Fibroblast of the conjunctiva (primary cell): ENCODE results near the gene PNRC2.

ENCODE experiments used
- DNase-seq: peaks from one replicate; pipeline ENCODE4 v3.0.0-alpha.2; 2010; ENCODE audit warnings: low read depth

PNRC2 gene, protein sequence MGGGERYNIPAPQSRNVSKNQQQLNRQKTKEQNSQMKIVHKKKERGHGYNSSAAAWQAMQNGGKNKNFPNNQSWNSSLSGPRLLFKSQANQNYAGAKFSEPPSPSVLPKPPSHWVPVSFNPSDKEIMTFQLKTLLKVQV

DNA sequence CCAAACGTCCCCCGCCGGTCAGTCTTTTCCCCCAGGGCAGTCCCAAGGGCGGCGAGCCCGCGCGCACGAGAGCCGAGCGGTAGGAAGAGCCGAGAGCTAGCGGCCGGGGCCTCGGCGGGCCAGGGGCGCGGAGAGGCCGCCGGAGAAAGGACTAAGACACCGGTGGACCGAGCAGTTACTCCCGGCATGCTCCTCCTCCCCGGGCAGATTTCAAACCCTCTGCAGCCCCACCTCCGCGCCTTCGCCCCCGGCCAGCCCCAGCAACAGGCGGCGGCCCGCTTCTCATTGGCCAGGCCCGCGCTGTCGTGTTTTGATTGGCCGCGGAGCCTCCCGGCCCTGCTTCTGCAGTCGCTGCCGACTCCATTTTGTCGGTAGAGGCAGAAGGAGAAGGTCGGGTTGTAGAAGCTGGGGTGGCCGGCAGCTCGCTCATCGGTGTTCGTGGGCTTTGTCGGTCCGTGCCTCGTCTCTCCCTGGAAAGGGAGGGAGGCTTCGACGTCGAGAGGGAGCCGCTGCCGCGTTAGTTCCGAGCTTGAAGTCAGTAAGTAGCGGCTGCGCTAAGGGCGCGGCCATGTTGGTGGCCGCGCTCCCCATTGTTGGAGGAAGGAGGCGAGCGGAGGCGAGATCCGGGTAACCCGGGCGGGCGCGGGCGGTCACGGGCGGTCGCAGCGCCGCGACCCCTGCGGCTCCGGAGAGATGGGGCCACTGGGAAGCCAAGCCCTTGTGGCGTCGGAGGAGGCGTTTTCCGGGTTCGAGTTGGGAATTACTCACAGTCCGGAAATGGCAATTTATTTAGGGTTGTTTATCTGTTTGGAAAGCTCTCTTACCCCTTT is at the start of gene PNRC2:
Gene PNRC2 (plus strand): TSS at position 368 of the 830 bp plus-strand sequence. CDS start 1,630 bp downstream, outside the sequence.
- peak; percentile 94 for DNase-seq

DNA sequence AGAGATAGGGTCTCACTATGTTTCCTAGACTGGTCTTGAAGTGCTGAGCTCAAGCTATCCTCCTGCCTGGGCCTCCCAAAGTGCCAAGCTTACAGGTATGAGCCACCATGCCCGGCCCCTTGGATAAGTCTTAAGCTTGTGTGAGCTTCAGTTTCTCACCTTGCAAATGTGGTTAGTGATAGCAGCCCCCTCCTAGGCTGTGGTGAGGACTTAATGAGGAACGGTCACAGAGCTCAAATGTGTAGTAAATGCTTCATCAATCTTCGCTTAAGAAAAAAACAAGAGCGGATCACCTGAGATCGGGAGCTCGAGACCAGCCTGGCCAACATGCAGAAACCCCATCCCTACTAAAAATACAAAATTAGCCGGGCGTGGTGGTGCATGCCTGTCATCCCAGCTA is 49.5 kb upstream of the PNRC2 start:
- DNase-seq: no peak

DNA sequence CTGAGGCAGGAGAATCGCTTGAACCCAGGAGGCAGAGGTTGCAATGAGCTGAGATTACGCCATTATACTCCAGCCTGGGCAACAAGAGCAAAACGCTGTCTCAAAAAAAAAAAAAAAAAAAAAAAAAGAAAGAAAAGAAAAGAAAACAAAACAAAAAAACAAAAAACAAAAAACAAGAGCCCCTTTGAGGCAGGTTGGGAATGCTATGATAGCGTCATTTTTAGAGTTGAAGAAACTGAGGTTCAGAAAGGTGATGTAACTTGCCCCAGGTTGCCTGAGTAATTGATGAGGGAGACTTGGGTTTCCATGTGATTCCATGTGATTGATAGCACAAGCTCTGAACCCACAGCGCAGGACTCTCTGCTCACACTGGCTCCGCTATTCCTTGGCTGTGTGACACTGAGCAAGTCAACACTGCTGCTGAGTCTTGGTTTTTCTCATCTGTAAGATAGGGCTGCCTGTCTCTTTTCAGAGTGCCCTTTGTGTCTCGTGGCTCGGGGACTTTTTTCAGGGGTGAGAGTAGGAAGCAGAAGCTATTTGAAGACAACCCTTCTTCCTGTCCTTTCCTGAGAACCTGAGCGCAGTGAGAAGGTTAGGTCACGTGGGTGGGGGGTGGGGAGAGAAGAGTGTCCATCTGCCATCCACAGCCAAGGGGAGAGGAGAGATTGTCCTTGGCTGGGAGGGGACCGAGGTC is 48.9 kb upstream of the PNRC2 start:
- DNase-seq: no peak

DNA sequence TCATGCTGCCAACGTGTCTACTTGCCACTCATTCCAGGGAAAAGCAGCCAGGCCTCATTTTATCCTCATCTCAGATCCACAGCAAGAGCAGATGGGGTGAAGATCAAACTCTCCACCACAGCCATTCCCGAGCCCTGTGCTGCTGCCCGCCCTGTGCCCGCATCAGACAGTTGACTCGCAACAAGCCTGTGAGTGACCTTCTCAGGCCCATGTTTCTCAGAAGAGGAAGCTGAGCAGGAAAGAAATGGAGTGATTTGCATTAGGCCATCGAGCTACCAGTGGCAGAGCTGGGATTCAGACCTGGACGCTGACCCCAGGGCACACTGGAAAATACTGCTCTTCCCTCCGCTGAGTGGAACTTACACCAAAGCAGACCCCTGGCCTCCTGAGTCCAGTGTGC is 47.7 kb upstream of the PNRC2 start:
- no peak for DNase-seq

DNA sequence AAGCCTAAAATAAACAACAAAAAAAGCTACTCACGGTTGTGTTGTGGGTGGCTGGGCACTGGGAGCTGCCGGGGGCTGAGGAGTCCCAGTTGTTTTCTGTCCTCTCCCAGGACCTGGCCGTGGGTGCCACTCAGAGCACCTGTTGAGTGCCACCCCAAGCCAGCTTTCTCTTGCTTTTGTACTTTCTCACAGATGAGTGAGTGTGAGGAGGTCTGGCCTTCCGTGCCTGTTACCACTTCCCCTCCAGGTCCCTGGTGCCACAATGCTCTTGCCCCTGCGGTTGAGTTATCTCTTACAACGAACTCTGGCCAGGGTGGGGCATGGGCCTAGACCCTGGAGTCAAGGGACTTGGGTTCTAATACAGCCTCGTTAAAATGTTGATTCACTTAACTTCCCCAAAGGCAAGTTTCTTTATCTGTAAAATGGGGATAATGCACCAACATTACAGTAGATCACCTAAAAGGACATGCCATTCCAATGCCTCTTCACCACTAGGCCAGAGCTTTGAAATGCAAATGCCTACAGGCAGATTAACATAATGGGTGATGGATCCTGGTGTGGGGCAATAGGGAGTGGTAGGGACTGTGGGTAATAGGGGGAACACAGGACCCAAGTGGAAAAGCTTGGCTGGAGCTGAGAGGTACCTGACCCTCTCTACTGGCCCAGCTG is 46.3 kb upstream of the PNRC2 start, which contains the start of gene CNR2:
Gene CNR2 (minus strand): TSS at position 151 of the 669 bp plus-strand sequence. CDS start 37,745 bp downstream, outside the sequence.
- no peak for DNase-seq

DNA sequence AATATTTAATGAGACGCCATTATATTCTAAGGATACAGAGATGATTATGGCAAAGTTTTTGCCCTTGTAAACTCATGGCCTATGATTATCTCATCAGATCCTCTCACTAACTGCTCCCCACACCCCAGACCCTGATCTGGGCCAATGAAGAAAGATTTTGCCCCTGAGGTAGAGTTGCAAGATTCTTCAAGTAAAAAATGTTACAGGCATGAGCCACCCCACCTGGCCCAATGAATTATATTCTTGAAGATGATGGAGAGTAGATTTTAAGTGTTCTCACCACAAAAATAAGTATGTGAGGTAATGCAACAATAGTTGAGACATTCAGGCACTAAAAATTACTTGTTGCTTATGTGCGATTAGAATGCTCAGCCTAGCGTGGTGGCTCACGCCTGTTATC is 44.7 kb upstream of the PNRC2 start:
- DNase-seq: no peak

DNA sequence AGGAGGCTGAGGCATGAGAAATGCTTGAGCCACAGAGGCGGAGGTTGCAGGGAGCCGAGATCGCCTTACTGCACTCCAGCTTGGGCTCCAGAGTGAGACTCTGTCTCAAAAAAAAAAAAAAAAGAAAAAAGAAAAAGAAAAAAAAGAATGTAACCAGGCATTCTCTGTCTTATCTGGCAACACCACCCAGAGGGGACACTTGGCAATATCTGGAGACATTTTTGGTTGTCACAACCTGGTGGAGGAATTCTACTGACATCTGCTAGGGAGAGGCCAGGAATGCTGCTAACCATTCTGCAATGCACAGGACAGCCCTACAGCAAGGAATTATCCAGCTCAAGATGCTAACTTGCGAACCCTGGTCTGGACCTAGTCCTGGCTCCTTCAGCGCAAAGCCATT is 44.2 kb upstream of the PNRC2 start:
- no peak for DNase-seq

DNA sequence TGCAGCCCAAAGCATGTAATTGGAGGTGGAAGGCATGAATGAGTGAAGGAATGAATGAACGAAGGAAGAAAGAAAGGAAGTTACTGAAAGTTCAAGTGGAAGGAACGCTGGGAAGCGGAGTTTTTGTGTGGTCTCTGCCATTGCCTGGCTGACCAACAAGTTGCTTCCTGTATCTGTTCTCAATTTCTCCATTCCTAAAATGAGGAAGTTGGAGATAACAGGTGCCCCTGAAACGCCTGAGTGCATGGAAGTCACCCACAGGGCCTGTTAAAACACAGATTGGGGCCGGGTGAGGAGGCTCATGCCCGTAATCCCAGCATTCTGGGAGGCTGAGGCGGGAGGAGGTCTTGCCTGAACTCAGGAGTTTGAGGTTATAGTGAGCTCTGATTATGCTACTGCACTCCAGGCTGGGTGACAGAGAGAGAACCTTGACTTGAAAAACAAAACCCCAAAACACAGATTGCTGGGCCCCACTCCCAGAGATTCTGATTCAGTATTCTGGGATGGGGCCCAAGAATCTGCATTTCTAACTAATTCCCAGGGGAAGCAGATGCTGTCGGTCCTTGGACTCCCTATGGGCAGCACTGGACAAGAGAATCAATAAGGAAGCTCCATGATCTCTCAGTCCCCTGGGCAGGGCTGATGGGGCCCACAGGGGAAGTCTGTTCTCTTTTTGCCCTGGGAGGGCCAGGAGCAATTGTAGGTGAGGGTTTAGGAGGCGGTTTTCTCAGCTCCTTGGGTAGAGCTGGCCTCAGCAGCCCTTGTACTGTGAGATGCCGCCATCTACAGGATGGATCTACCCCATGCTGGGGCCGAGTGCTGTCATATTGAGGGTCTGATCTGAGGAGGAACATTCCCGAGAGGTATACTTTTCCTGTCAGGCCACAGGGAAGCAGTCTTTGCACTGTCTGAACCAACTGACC is 43.2 kb upstream of the PNRC2 start:
- DNase-seq: peak; percentile 43

DNA sequence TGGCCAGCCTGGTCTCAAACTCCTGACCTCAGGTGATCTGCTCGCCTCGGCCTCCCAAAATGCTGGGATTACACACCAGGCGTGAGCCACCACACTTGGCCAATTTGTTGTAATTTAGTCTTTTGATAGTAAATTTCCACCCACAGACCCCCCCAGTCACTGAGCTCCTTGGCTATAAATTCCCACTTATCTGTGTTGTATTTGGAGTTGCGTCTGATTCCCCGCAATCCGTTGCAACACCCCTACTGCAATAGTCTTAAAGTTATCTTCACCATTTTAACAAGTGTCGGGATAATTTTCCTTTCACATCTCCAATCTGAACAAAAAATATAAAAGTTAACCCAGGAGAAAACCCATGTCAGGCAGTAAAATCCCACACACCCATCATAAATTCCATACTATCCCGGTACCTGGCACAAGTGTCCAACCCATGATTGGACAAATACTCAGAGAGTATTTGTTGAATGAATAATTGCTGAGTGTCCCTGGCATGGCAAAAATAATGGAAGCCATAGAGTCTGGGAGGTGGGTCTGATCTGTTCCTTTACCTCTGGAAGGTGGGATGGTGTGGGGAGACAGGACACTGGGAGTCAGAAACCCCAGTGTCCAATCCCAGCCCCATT is 37.2 kb upstream of the PNRC2 start:
- DNase-seq: no peak

DNA sequence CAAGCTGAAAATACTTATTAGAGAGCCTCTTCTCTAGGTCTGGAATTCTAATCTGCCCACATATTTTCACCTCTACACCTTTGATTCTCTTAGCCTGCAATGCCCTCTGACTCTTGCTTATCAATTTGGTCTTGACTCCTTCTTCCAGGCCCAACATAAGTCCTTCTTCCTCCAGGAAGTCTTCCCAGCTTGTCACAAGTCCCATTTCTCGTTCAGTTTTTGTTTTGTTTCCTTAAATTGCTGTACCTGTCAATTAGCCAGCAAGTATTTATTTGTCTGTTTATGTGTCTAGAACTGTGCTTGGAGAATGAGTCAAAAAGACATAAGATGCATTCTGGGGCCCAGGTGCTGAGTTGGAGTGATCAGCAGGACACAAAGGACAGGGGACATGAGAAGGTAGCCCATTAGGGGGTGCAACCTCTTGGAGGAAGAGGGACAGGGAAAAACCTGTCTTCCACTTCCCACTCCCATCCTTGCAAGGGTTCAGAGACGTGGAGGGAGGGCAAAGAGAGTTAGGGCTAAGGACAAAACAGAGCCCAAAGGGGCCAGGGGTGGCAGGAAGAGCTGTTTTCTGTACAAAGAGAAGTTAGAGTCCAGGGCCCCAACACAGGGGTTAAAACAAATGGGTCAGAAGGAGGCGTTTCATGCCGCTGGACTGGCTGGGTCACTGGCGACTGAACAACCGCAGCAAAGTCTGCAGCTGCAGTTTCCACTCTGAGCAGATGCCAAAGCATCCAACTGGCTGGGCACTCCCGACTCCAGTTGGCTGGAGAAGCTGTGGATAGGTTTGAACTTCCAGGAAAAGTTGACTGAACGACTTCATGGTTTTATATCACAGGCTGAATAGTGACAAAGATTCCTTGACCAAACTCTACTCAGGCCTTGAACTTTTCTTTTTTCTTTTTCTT is 35.8 kb upstream of the PNRC2 start:
- no peak for DNase-seq

DNA sequence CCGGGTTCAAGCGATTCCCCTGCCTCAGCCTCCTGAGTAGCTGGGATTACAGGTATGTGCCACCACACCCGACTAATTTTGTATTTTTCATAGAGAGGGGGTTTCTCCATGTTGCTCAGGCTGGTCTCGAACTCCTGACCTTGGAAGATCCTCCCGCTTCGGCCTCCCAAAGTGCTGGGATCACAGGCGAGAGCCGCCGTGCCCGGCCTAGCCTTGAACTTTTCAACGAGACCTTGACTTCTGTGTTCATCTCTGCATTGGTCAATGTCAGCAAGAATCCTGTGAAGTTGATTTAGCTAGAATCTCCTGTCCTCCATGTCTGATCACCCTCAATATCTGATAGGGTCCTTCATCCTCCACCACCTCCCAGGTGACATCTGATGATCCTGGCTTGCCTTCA is 35.0 kb upstream of the PNRC2 start:
- no peak for DNase-seq

DNA sequence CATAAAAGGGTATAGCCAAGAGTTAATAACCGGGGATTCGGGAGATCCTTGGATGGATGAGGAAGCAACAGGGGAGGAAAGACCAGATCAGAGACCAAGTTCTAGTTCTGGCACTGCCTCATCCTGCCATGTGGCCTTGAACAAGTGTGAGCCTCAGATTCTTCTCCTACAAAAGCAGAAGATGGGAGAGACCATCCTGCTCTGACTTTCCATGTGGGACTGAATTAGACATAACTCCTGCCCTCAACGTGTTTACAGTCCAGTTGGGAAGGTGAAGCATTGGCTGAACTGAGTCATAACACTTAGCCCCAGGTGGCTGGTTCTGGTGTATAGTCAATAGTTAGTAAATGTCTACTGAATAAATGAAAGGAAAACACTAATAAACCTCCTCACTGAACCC is 34.3 kb upstream of the PNRC2 start:
- DNase-seq: no peak

DNA sequence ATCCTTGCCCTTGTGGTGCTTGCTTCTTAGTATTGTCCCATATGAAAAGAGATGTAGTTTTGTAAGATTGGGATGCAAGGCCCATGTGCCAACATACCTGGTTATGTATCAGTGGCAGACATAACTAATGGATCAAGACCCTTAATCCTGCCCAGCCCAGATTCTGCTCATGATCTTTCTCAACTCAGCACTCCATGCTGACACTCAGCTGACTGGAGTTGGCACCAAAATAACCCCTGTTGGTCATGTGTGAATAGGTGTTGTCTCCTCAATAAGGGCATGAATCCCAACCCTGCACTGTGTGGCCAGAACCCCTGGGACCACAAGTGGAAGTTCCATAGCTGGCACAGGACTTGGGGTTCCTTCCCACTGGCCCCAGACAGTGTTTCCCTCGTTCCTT is 32.5 kb upstream of the PNRC2 start:
- no peak for DNase-seq

DNA sequence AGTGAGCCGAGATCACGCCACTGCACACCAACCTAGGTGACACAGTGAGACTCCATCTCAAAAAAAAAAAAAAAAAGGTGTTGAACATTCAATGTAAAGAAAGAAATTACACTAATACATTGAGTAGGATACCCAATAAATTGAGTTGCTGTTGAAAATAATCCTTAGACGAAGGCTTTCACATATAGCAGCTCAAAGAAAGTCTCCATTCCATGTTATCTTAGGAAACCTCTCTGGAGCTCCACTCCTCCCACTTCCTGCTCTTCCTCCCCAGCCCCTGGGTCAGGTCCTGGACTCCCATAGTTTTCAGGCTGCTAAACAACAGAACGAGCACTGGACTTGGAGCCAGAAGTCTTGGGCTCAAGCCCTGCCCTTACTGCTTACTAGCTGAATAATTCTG is 30.8 kb upstream of the PNRC2 start:
- no peak for DNase-seq

DNA sequence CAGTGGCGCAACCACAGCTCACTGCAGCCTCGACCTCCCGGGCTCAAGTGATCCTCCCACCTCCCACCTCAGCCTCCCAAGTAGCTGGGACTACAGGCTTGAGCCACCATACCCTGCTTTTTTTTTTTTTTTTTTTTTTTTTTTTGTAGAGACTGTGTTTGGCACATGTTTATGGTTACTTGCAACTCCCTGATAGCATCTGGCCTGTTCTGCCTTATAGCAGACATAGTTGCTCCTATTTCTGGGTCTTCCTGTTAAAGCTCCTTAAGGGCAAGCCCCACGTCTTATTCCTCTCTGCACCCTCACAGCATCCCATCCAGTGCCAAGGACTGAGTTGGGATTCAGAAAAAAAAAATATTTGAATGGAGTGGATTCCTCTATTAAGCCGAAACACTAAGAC is 29.4 kb upstream of the PNRC2 start:
- DNase-seq: no peak

DNA sequence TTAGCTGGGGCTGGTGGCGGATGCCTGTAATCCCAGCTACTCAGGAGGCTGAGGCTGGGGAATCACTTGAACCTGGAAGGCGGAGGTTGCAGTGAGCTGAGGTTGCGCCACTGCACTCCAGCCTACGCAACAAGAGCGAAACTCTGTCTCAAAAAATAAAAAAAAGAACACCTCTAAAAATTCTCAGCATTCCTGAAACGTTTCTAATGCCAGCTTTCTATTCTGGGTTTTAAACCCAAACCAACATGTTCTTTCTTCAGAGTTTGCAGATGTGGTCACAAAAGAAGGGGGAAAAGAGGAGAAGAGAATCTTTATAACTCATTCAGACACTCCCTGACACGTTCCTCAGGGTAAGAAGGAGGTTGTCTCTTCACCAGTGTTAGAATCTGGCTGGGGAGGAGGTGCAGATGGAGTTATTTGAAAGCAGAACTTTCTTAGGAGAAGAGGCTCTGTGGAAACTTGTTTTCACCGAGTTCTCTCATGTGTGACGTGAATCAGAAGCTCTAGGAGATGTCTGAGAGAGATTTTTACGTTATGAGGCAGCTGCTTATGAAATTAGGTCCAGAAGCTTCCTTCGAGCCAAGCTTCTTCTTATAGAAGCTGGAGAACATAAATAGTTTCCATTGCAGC is 28.7 kb upstream of the PNRC2 start:
- DNase-seq: peak; percentile 22

DNA sequence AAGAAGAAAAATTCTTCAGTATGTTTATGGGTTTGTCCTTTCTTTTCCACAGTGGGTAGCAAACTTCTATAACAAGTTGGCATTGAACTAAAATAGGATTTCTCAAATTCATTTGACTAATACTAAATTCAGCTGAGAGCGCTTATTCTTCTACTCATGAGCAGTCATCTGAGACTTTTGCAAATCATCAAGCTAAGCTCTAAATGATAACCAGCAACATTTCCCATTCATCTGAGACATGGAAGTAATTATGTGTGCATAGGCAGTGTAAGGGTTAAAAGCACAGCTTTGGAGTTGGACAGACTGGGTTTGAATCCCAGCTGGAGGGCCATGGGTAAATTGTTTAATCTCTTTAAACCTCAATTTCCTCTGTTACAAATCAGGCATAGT is 28.1 kb upstream of the PNRC2 start:
- DNase-seq: no peak

DNA sequence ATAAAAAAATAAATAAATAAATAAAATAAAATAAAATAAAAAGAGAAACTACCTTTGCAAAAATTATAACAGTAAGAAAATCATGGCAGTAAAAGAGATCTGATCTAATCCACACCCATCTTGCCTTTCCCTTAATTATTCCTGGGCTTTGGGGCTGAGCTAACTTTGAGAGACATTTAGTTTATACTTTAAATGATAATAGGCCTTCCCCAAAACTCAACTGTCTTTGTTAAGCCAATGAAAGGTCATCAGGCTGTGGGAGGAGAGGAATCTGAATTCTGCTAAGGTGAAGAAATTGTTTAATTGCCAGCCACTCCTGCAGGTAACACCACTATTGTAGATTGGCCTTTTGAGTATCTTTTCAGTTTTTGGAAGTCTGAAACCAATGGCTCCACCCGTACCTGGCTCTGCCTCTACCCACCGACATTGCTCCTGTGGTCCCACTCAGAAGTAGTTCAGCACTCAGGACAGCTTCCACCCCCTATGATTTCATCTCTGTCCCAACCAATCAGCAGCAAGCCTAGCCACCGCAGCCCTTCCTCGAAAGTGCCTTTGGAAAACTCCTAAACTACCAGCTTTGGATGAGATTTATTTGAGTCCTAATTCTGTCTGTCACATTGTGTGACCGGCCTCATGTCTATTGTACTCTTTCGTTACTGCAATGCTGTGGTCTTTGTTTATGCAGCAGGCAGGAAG is 23.0 kb upstream of the PNRC2 start:
- DNase-seq: no peak

DNA sequence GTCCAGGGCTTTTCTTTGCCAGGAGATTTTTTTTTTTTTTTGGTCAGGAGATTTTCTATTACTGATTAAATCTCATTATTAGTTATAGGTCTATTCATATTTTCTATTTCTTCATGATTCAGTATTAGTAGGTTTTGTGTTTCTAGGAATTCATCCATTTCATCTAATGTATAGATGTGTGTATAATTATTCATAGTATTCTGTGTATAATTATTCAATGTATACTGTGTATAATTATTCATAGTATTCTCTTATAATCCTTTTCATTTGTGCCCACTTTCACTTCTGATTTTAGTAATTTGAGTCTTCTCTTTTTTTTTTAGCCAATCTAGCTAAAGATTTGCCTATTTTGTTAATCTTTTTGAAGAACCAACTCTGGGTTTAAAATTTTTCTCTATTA is 12.3 kb upstream of the PNRC2 start:
- no peak for DNase-seq
